K562 (cell line): Measurements from ENCODE around the gene PLXDC2. TPM values are rescaled to one million over a fixed set of nuclear protein-coding genes. Genes with fewer than 3 reads are reported as not detected.

Experiments used
- ATAC-seq: fragments of 200-7000 bp; cut with Tn5 transposase; 3 replicates; pipeline ENCODE4 v1.9.1; 2020; ENCODE audit warnings: moderate library complexity
- BruUV-seq: library from RNA; stranded (reverse); fragments of 400-500 nt; replicated peaks from 2 replicates; lab custom pipeline; 2021; lab: Mats Ljungman, UMichigan
- CTCF ChIA-PET: fragments of 300-600 bp; formaldehyde crosslinking; extraction: SDS; loops from one replicate; lab custom pipeline; 2021; ENCODE audit warnings: low intra/inter-chr PET ratio; lab: Yijun Ruan, JAX
- POLR2A ChIA-PET: fragments of 300-600, 350-650 bp; sonication (Branson Sonifier 250); formaldehyde crosslinking; extraction: SDS; loops from one replicate; lab custom pipeline; 2021; ENCODE audit warnings: antibody characterized with exemption, inconsistent platforms; lab: Yijun Ruan, JAX
- DNase-seq, 4 experiments: peaks; one replicate each; pipeline versions ENCODE4 v3.0.0 to v3.0.0-alpha.2; 2011 to 2018; ENCODE audit warnings: low spot score in 3 of 4, mixed read lengths in 3 of 4; ENCODE audit errors: extremely low read depth in 1 of 4
- FAIRE-seq: peaks from 2 replicates; lab custom pipeline; 2011; peaks lifted over from hg19 to GRCh38; lab: Jason Lieb, UNC
- H2AFZ ChIP-seq: 2 replicates; pipeline ENCODE4 v1.6.0; 2011; ENCODE audit warnings: low read depth, low read length, control low read depth, inconsistent platforms
- H3K27ac ChIP-seq: fragments of 200-600 bp; 3 replicates; pipeline ENCODE4 v1.8.0; 2011; ENCODE audit warnings: low read depth, mild to moderate bottlenecking, control low read depth, inconsistent platforms, low read length, moderate library complexity, mixed read lengths; ENCODE audit errors: extremely low read depth
- H3K27me3 ChIP-seq, 2 experiments: fragments of 300-600 bp in 1 of 2; 2 replicates in 1 of 2; 3 replicates in 1 of 2; pipeline versions ENCODE4 v1.6.0 to v1.8.0; 2011; ENCODE audit warnings: inconsistent platforms in 2 of 2, low read length in 2 of 2, mild to moderate bottlenecking in 1 of 2, mixed read lengths in 1 of 2, moderate library complexity in 1 of 2; ENCODE audit not compliant: control insufficient read depth in 2 of 2, insufficient read depth in 2 of 2
- H3K36me3 ChIP-seq: fragments of 300-600 bp; 3 replicates; pipeline ENCODE4 v1.8.0; 2011; ENCODE audit warnings: mild to moderate bottlenecking, low read length, inconsistent platforms; ENCODE audit not compliant: control insufficient read depth, insufficient read depth
- H3K4me1 ChIP-seq, 2 experiments: fragments of 200-600 bp in 1 of 2; replicated peaks in 1 of 2; 2 replicates in 1 of 2; 3 replicates in 1 of 2; pipeline versions ENCODE4 v1.5.1 to v1.8.0; 2011; ENCODE audit warnings: inconsistent platforms in 2 of 2, low read length in 2 of 2, mild to moderate bottlenecking in 1 of 2, mixed read lengths in 1 of 2, moderate library complexity in 1 of 2; ENCODE audit not compliant: control insufficient read depth in 2 of 2, insufficient read depth in 2 of 2
- H3K4me2 ChIP-seq: 2 replicates; pipeline ENCODE4 v1.6.1; 2011; ENCODE audit warnings: low read length, control low read depth, inconsistent platforms, mixed read lengths; ENCODE audit not compliant: insufficient read depth
- H3K4me3 ChIP-seq: fragments of 200-600 bp; sonication (generic), shearing (Covaris generic); 2 replicates; pipeline ENCODE4 v1.5.1; 2016; ENCODE audit warnings: control low read depth, inconsistent platforms
- H3K79me2 ChIP-seq: fragments of 200-600 bp; 3 replicates; pipeline ENCODE4 v1.8.0; 2011; ENCODE audit warnings: low read length, inconsistent platforms; ENCODE audit not compliant: control insufficient read depth, insufficient read depth
- H3K9ac ChIP-seq, 2 experiments: 2 replicates each; pipeline versions ENCODE4 v1.6.0 to v1.6.1; 2011; ENCODE audit warnings: low read depth in 2 of 2, low read length in 2 of 2, control low read depth in 1 of 2, inconsistent platforms in 1 of 2, mild to moderate bottlenecking in 1 of 2, mixed read lengths in 1 of 2; ENCODE audit not compliant: insufficient read depth in 1 of 2
- H3K9me1 ChIP-seq: one replicate; pipeline ENCODE4 v1.6.0; 2011; ENCODE audit warnings: inconsistent platforms, mild to moderate bottlenecking, low read length, moderate library complexity; ENCODE audit not compliant: control insufficient read depth, insufficient read depth
- H3K9me3 ChIP-seq: replicated peaks from 2 replicates; pipeline ENCODE4 v1.5.1; 2011; ENCODE audit warnings: low read depth, low read length, inconsistent platforms; ENCODE audit not compliant: control insufficient read depth, insufficient read depth
- H4K20me1 ChIP-seq: replicated peaks from 2 replicates; pipeline ENCODE4 v1.6.1; 2011; ENCODE audit warnings: low read length, inconsistent platforms, mixed read lengths; ENCODE audit not compliant: control insufficient read depth, insufficient read depth
- FIP1L1 ChIP-seq: fragments of 200-400 bp; formaldehyde crosslinking; IDR thresholded peaks from 2 replicates; pipeline ENCODE4 v1.6.1; 2018; ENCODE audit warnings: mild to moderate bottlenecking, low read depth, low read length; ENCODE audit not compliant: poor library complexity, severe bottlenecking
- FOSL1 ChIP-seq: fragments of 200-800 bp; sonication (Bioruptor generic); conservative IDR thresholded peaks from 2 replicates; pipeline ENCODE4 v1.6.1; 2016; ENCODE audit warnings: missing genetic modification characterization, missing compliant biosample characterization
- GTF2A2 ChIP-seq: IDR thresholded peaks from 2 replicates; pipeline ENCODE4 v1.6.1; 2016; ENCODE audit warnings: mild to moderate bottlenecking, missing genetic modification characterization, missing compliant biosample characterization
- JUNB ChIP-seq: fragments of 450-650 bp; formaldehyde crosslinking; conservative IDR thresholded peaks from 2 replicates; pipeline ENCODE4 v1.4.0; 2020; ENCODE audit warnings: mild to moderate bottlenecking
- OTX1 ChIP-seq: fragments of 450-650 bp; formaldehyde crosslinking; IDR thresholded peaks from 2 replicates; pipeline ENCODE4 v1.4.0; 2022; ENCODE audit warnings: mild to moderate bottlenecking
- PTBP1 ChIP-seq: fragments of 200-400 bp; formaldehyde crosslinking; IDR thresholded peaks from 2 replicates; pipeline ENCODE4 v1.6.1; 2017; ENCODE audit warnings: low read depth, low read length
- PTTG1 ChIP-seq: fragments of 450-650 bp; IDR thresholded peaks from 2 replicates; pipeline ENCODE4 v1.6.1; 2016; ENCODE audit warnings: low read depth, mild to moderate bottlenecking, missing genetic modification characterization, missing compliant biosample characterization
- RNF219 ChIP-seq: fragments of 250-450 bp; sonication (Bioruptor Pico); IDR thresholded peaks from 2 replicates; pipeline ENCODE4 v1.5.0; 2022; ENCODE audit warnings: mild to moderate bottlenecking
- WHSC1 ChIP-seq: IDR thresholded peaks from one replicate; pipeline ENCODE4 v1.6.1; 2012; ENCODE audit warnings: low read length, control low read depth, inconsistent platforms
- ZBTB2 ChIP-seq: fragments of 450-650 bp; IDR thresholded peaks from 2 replicates; pipeline ENCODE4 v1.6.1; 2016; ENCODE audit warnings: antibody characterized with exemption
- ZKSCAN3 ChIP-seq: fragments of 250-450 bp; sonication (Bioruptor Pico); IDR thresholded peaks from 2 replicates; pipeline ENCODE4 v1.4.0; 2020
- ZNF212 ChIP-seq: fragments of 450-650 bp; formaldehyde crosslinking; IDR thresholded peaks from 2 replicates; pipeline ENCODE4 v1.4.0; 2020; ENCODE audit warnings: mild to moderate bottlenecking
- ZNF395 ChIP-seq: fragments of 200-800 bp; sonication (Bioruptor generic); IDR thresholded peaks from 2 replicates; pipeline ENCODE4 v1.6.1; 2017; ENCODE audit warnings: missing genetic modification characterization, missing compliant biosample characterization
- ZNF695 ChIP-seq: fragments of 450-650 bp; formaldehyde crosslinking; IDR thresholded peaks from 2 replicates; pipeline ENCODE4 v1.4.0; 2020; ENCODE audit warnings: mild to moderate bottlenecking, moderate library complexity
- ZNF785 ChIP-seq: fragments of 250-450 bp; sonication (Bioruptor Pico); IDR thresholded peaks from 2 replicates; pipeline ENCODE4 v1.4.0; 2020; ENCODE audit warnings: mild to moderate bottlenecking
- WGBS: fragments of 100-300 bp; shearing (Covaris generic); methylation state at CpG from one replicate; pipeline ENCODE4 v1.1.6; 2016; ENCODE audit warnings: low coverage, mixed read lengths; ENCODE audit not compliant: insufficient coverage; ENCODE audit errors: missing lambda C conversion rate; 5-methylcytosine and 5-hydroxymethylcytosine counted together
- in situ Hi-C: fragments of 300-500 bp; cut with MboI; formaldehyde crosslinking; loops from 4 replicates; pipeline ENCODE4 v1.15.0; 2018; ENCODE audit warnings: inconsistent platforms, mixed read lengths
- intact Hi-C: fragments of 100-400 bp; cut with micrococcal nuclease; formaldehyde crosslinking; loops from 2 replicates; pipeline ENCODE4 v1.14.2; 2022
- polyA plus RNA-seq, 8 experiments: library from polyadenylated mRNA; depleted of rRNA in 4 of 8; stranded (reverse) in 5 of 8; unstranded in 3 of 8; fragments of >200 nt; fragmentation: Nextera tagmentation in 2 of 8; fragmentation: Illumina TruSeq in 1 of 8; extraction: Ambion mirVana in 2 of 8; extraction: Trizol in 1 of 8; gene quantifications; 2 replicates each; pipeline versions ENCODE4 v1.2.1 to v1.2.3, GENCODE V29; 2011 to 2014; ENCODE audit warnings: inconsistent platforms in 1 of 8, missing spikeins in 1 of 8
- total RNA-seq, 7 experiments: library from RNA; depleted of rRNA in 6 of 7; stranded (reverse); fragments of >200 nt in 6 of 7; fragmentation: Illumina TruSeq in 2 of 7; extraction: Trizol in 2 of 7; gene quantifications; 2 replicates each; pipeline versions ENCODE4 v1.2.1 to v1.2.3, GENCODE V29; 2011 to 2021; ENCODE audit warnings: low replicate concordance in 1 of 7

The PLXDC2 gene
- total and polyA plus RNA-seq, 9 of the 15 experiments (the other 6 are each of a cell fraction or from before 2014, with no cell fraction given), result 0.01 to 0.33 (median 0.10) TPM; not detected in 3

GRCh38 chr10:19937989-19938388, 121.8 kb downstream of the PLXDC2 start:
- Histone ChIP-seq H3K9ac (no peak overlapping the region), H3K36me3 (no peaks in the 10 kb centered on the region), H3K9me1 (no peaks in the 10 kb centered on the region), H2AFZ (no peak overlapping the region), H3K4me2 (no peak overlapping the region), H3K27ac (no peak overlapping the region), H3K27me3 (no peaks in the 10 kb centered on the region), H3K4me1 (no peaks in the 10 kb centered on the region), H3K9me3 (no peaks in the 10 kb centered on the region)
- in situ Hi-C loops, result no loop called here
- FAIRE-seq (no peak), ATAC-seq (no peak), DNase-seq (no peak)
- no TSS peak for BruUV-seq
- ChIA-PET CTCF (no interaction called here), POLR2A (no interaction called here)
- 0% methylated on average over 1 of the region's 1 CpG for WGBS
- no peak for TF ChIP-seq ZNF395
- no peak for TF ChIP-seq ZBTB2
- TF ChIP-seq ZKSCAN3 (CRISPR knock-in tag), result no peak
- no peak for TF ChIP-seq ZNF212 (CRISPR knock-in tag)
- TF ChIP-seq FOSL1 (tag), result no peak
- no peak for TF ChIP-seq JUNB
- TF ChIP-seq FIP1L1, result no peak
- no peak for TF ChIP-seq ZNF695 (CRISPR knock-in tag)
- TF ChIP-seq GTF2A2 (tag), result no peak
- no peak for TF ChIP-seq OTX1 (CRISPR knock-in tag)
- TF ChIP-seq ZNF785 (CRISPR knock-in tag), result no peak
- TF ChIP-seq RNF219, result no peak
- no peak for TF ChIP-seq PTTG1 (tag)
- TF ChIP-seq PTBP1, result no peak
- no peak for TF ChIP-seq WHSC1
- TF ChIP-seq, all 486 proteins: peak for 0
- H4K20me1 ChIP-seq, result no peaks in the 10 kb centered on the region
- H3K79me2 ChIP-seq, result no peaks in the 10 kb centered on the region
- intact Hi-C loops, result no loop called here
- H3K4me3 ChIP-seq, result no peak overlapping the region
